Keratinocyte (primary cell): ENCODE measurements around the gene STRN.

ENCODE experiments used
- EZH2 ChIP-seq: IDR thresholded peaks from one replicate; pipeline ENCODE4 v1.6.1; 2012; ENCODE audit warnings: inconsistent platforms, mild to moderate bottlenecking, low read length, moderate library complexity
- TF ChIP-seq, protein P1 (sequence below), 3 experiments: IDR thresholded peaks in 1 of 3; conservative IDR thresholded peaks in 1 of 3; optimal IDR thresholded peaks in 1 of 3; 2 replicates in 2 of 3; 3 replicates in 1 of 3; pipeline versions ENCODE3 to v1.5.1; 2011; ENCODE audit warnings: low read length in 3 of 3, mild to moderate bottlenecking in 3 of 3, moderate library complexity in 2 of 3, control low read depth in 1 of 3, inconsistent platforms in 1 of 3; ENCODE audit not compliant: insufficient read depth in 2 of 3; ENCODE audit errors: extremely low read depth in 1 of 3

DNA sequence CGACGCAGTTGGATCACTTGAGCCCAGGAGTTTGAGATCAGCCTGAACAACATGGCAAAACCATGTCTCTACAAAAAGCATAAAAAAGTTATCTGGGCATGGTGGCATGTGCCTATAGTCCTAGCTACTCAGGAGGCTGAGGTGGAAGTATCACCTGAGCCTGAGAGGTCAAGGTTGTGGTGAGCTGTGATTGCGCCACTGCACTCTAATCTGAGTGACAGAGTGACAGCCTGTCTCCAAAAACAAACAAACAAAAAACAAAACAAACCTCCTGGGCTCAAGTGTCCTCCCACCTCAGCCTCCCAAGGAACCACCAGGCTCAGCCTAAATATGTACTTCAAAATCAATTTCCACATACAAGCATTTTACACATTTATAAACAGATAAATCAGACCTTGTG, 83.8 kb downstream of the STRN start:
- TF ChIP-seq, protein P1, sequence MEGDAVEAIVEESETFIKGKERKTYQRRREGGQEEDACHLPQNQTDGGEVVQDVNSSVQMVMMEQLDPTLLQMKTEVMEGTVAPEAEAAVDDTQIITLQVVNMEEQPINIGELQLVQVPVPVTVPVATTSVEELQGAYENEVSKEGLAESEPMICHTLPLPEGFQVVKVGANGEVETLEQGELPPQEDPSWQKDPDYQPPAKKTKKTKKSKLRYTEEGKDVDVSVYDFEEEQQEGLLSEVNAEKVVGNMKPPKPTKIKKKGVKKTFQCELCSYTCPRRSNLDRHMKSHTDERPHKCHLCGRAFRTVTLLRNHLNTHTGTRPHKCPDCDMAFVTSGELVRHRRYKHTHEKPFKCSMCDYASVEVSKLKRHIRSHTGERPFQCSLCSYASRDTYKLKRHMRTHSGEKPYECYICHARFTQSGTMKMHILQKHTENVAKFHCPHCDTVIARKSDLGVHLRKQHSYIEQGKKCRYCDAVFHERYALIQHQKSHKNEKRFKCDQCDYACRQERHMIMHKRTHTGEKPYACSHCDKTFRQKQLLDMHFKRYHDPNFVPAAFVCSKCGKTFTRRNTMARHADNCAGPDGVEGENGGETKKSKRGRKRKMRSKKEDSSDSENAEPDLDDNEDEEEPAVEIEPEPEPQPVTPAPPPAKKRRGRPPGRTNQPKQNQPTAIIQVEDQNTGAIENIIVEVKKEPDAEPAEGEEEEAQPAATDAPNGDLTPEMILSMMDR (optimal IDR thresholded peaks at IDR 0.05 in 1 of 3, IDR thresholded peaks at IDR 0.05 in 1 of 3, conservative IDR thresholded peaks at IDR 0.05 in 1 of 3; ENCODE audit: extremely low read depth in 1 of 3, insufficient read depth in 2 of 3, low read length in 3 of 3) = no peak
- TF ChIP-seq EZH2 = no peak
